HG03558 (cell line): ENCODE results near the gene RDH8.
"Not testable (repeated sequence)": the region's sequence is repeated elsewhere in the genome, so short reads cannot be mapped to it uniquely, and the experiment has no call there.

ENCODE experiments used
- ATAC-seq: cut with Tn5 transposase; IDR thresholded peaks from one replicate; pipeline ENCODE4 v1.9.1; 2021; ENCODE audit warnings: moderate number of reproducible peaks; ENCODE audit not compliant: unreplicated experiment; ENCODE audit errors: extremely low read depth

Gene RDH8

GRCh38 chr19:10004617-10005016 lies 8.7 kb upstream of the RDH8 start:
- ATAC-seq: no peak

- ATAC-seq: no peak
These were observed 7.5 kb upstream of the RDH8 start for GRCh38 chr19:10005632-10006334.

- no peak for ATAC-seq
These were observed 7.0 kb upstream of the RDH8 start for GRCh38 chr19:10006335-10006708.

- no peak for ATAC-seq
These were observed 6.4 kb upstream of the RDH8 start for GRCh38 chr19:10006752-10007323.

- ATAC-seq: no peak
These were observed 5.7 kb upstream of the RDH8 start for GRCh38 chr19:10007371-10008183.

- no peak for ATAC-seq
These were observed 5.0 kb upstream of the RDH8 start for GRCh38 chr19:10008184-10008765.

- ATAC-seq: no peak
These were observed 3.5 kb upstream of the RDH8 start for GRCh38 chr19:10009714-10010224.

GRCh38 chr19:10010247-10010691 lies 3.0 kb upstream of the RDH8 start, which contains the start of gene COL5A3:
Gene COL5A3 (minus strand): TSS chr19:10010504. CDS start chr19:10010385, 119 bp downstream.
- ATAC-seq: no peak

- ATAC-seq: no peak
These were observed 2.3 kb upstream of the RDH8 start for GRCh38 chr19:10010939-10011338.

- ATAC-seq: no peak
These were observed 1.3 kb upstream of the RDH8 start for GRCh38 chr19:10011974-10012373.

GRCh38 chr19:10013834-10014618 lies 743 bp downstream of the RDH8 start:
- ATAC-seq: no peak

GRCh38 chr19:10018263-10018662 lies 5.0 kb downstream of the RDH8 start:
- ATAC-seq: no peak

- no peak for ATAC-seq
These were observed 5.5 kb downstream of the RDH8 start for GRCh38 chr19:10018786-10019185.

- no peak for ATAC-seq
These were observed 6.0 kb downstream of the RDH8 start for GRCh38 chr19:10019246-10019645.

GRCh38 chr19:10020851-10021250 lies 7.6 kb downstream of the RDH8 start:
- no peak for ATAC-seq

- ATAC-seq: no peak
These were observed 8.2 kb downstream of the RDH8 start for GRCh38 chr19:10021446-10021845.

GRCh38 chr19:10021863-10022262 lies 8.6 kb downstream of the RDH8 start:
- no peak for ATAC-seq

- not testable (repeated sequence) for ATAC-seq
These were observed 9.8 kb downstream of the RDH8 start for GRCh38 chr19:10023096-10023495.

- ATAC-seq: no peak
These were observed 13.5 kb downstream of the RDH8 start for GRCh38 chr19:10026744-10027143.
